ENCODE measurements around the gene JMY. TPM values are rescaled to one million over a fixed set of nuclear protein-coding genes. Genes with fewer than 3 reads are reported as not detected.

The JMY gene
- total RNA-seq, 1 experiment from 2014 or later, result 19.3 TPM

DNA sequence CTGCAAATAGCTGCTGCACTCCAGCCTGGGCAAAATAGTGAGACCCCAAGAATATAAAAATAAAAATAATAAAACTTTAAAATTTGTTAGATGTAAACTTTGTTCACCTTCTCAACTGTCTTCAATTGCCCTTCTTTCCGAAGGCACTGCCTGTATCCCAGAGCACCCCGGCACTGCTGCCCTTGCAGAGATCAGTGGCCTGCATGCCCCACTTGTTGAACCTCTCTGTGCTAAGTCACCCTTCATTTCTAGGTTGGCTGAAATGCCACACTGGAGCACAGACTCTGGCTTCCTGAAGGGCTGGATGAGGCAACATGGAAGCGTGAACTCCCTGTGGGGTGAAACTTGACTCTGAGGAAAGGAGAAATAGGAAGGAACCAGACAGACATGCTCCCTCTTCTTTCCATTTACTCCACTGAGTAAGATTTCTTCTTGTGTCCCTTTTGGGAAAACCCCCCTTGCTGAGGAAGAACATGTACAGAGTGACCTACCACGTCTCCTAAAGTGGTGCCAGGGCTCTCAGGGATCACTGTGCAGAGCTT lies 8.4 kb upstream of the JMY start:
- intact Hi-C loops (cut with micrococcal nuclease), result no loop called here
- Mint-ChIP-seq H3K4me3 (ENCODE audit: unreplicated experiment) (no peak overlapping the region), H3K27me3 (ENCODE audit: insufficient read depth, unreplicated experiment) (no peaks in the 10 kb centered on the region), H3K9me3 (ENCODE audit: unreplicated experiment) (no peaks in the 10 kb centered on the region), H3K36me3 (ENCODE audit: insufficient read depth, unreplicated experiment) (peaks cover 31% of the 10 kb centered on the region), H3K4me1 (ENCODE audit: insufficient read depth, unreplicated experiment) (peaks cover 7% of the 10 kb centered on the region), H3K27ac (ENCODE audit: low read depth, unreplicated experiment) (no peak overlapping the region)
- ChIA-PET CTCF (no interaction called here), POLR2A (no interaction called here)
- no peak for DNase-seq (ENCODE audit: unreplicated experiment)
- TF ChIP-seq, protein P1, sequence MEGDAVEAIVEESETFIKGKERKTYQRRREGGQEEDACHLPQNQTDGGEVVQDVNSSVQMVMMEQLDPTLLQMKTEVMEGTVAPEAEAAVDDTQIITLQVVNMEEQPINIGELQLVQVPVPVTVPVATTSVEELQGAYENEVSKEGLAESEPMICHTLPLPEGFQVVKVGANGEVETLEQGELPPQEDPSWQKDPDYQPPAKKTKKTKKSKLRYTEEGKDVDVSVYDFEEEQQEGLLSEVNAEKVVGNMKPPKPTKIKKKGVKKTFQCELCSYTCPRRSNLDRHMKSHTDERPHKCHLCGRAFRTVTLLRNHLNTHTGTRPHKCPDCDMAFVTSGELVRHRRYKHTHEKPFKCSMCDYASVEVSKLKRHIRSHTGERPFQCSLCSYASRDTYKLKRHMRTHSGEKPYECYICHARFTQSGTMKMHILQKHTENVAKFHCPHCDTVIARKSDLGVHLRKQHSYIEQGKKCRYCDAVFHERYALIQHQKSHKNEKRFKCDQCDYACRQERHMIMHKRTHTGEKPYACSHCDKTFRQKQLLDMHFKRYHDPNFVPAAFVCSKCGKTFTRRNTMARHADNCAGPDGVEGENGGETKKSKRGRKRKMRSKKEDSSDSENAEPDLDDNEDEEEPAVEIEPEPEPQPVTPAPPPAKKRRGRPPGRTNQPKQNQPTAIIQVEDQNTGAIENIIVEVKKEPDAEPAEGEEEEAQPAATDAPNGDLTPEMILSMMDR (IDR thresholded peaks at IDR 0.05; ENCODE audit: unreplicated experiment), result no peak
- BruUV-seq (replicated peaks), result no TSS peak

- ChIA-PET CTCF (no interaction called here), POLR2A (no interaction called here)
- H3K27me3 Mint-ChIP-seq (ENCODE audit: insufficient read depth, unreplicated experiment), result no peaks in the 10 kb centered on the region
- no peak overlapping the region for H3K4me3 Mint-ChIP-seq (ENCODE audit: unreplicated experiment)
- no peaks in the 10 kb centered on the region for H3K9me3 Mint-ChIP-seq (ENCODE audit: unreplicated experiment)
- TF ChIP-seq, protein P1 (IDR thresholded peaks at IDR 0.05; ENCODE audit: unreplicated experiment), result no peak
- peak overlapping the region; percentile 8 for H3K27ac Mint-ChIP-seq (ENCODE audit: low read depth, unreplicated experiment)
- peak; percentile 48 for DNase-seq (ENCODE audit: unreplicated experiment)
- H3K4me1 Mint-ChIP-seq (ENCODE audit: insufficient read depth, unreplicated experiment), result peaks cover 7% of the 10 kb centered on the region
- peaks cover 19% of the 10 kb centered on the region for H3K36me3 Mint-ChIP-seq (ENCODE audit: insufficient read depth, unreplicated experiment)
- no TSS peak for BruUV-seq (replicated peaks)
- intact Hi-C loops (cut with micrococcal nuclease), result no loop called here
These were observed 6.4 kb upstream of the JMY start for GRCh38 chr5:79229357-79230174.

DNA sequence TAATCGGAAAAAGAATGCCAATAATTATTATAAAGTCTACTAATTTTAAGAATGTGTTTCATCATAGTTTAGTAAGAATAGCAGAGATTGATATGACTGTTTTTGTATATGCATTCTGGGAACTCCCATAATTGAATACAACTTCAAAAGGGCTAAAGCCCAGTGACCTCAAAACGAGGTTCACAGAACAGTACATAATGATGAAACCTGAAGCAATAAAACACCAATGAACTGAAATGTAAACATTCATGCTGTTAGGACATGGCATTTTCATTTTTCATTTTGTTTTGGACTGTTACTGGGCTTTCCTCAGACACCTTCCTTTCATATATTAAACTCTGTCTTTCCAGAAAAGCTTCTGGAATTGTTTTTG lies 684 bp upstream of the JMY start:
- DNase-seq (ENCODE audit: unreplicated experiment), result peak; percentile 48
- TSS peak; percentile 84 for BruUV-seq (replicated peaks)
- POLR2A ChIA-PET, result interaction anchor here (0.7 to 4.0 kb wide), 15 partner anchors 9 to 379 kb away, joined by 3 to 25 read pairs (median 4); partner anchors contain the start of gene HOMER1

More for the DNA sequence above, 684 bp upstream of the JMY start:
- Mint-ChIP-seq H3K36me3 (ENCODE audit: insufficient read depth, unreplicated experiment) (peaks cover 7% of the 10 kb centered on the region), H3K4me1 (ENCODE audit: insufficient read depth, unreplicated experiment) (no peaks in the 10 kb centered on the region), H3K27me3 (ENCODE audit: insufficient read depth, unreplicated experiment) (no peaks in the 10 kb centered on the region), H3K9me3 (ENCODE audit: unreplicated experiment) (no peaks in the 10 kb centered on the region), H3K4me3 (ENCODE audit: unreplicated experiment) (peak overlapping the region; percentile 95), H3K27ac (ENCODE audit: low read depth, unreplicated experiment) (peak overlapping the region; percentile 98)
- TF ChIP-seq, protein P1 (IDR thresholded peaks at IDR 0.05; ENCODE audit: unreplicated experiment), result no peak
- intact Hi-C loops (cut with micrococcal nuclease), result loop anchor here (1.0 to 5.0 kb wide), 3 partner anchors 82 to 278 kb away; no protein-coding TSS in a partner anchor
- CTCF ChIA-PET, result interaction anchor here (0.6 to 1.4 kb wide), 5 partner anchors 35 to 231 kb away, joined by 3 to 15 read pairs (median 4); no protein-coding TSS in a partner anchor
